GM12801 (cell line): ENCODE measurements around the gene GABRB2.

Experiments
- TF ChIP-seq, protein P1 (sequence below): IDR thresholded peaks from one replicate; pipeline ENCODE4 v1.5.1; 2011; ENCODE audit warnings: control low read depth; ENCODE audit not compliant: insufficient read length; ENCODE audit errors: extremely low read depth

The GABRB2 gene

DNA sequence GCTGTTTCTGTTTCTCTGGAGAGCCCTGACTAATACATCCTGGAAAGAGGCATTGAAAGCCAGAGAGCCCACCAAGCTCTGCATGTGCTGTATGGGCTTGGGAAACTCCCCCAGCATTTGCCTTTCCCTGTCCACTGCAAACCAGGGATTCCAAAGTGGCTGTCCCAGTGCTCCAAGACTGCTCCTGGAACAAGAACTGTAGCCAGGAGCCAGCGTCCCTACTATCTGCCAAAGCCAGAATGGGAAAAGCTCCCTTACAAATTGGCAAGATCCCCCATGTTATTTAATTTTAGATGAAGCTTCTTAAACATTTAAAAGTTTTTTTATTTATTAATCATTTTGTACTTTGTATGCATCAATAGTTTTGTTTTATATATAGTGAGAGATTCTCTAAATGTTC lies 263.2 kb downstream of the GABRB2 start:
- TF ChIP-seq, protein P1, sequence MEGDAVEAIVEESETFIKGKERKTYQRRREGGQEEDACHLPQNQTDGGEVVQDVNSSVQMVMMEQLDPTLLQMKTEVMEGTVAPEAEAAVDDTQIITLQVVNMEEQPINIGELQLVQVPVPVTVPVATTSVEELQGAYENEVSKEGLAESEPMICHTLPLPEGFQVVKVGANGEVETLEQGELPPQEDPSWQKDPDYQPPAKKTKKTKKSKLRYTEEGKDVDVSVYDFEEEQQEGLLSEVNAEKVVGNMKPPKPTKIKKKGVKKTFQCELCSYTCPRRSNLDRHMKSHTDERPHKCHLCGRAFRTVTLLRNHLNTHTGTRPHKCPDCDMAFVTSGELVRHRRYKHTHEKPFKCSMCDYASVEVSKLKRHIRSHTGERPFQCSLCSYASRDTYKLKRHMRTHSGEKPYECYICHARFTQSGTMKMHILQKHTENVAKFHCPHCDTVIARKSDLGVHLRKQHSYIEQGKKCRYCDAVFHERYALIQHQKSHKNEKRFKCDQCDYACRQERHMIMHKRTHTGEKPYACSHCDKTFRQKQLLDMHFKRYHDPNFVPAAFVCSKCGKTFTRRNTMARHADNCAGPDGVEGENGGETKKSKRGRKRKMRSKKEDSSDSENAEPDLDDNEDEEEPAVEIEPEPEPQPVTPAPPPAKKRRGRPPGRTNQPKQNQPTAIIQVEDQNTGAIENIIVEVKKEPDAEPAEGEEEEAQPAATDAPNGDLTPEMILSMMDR = no peak

DNA sequence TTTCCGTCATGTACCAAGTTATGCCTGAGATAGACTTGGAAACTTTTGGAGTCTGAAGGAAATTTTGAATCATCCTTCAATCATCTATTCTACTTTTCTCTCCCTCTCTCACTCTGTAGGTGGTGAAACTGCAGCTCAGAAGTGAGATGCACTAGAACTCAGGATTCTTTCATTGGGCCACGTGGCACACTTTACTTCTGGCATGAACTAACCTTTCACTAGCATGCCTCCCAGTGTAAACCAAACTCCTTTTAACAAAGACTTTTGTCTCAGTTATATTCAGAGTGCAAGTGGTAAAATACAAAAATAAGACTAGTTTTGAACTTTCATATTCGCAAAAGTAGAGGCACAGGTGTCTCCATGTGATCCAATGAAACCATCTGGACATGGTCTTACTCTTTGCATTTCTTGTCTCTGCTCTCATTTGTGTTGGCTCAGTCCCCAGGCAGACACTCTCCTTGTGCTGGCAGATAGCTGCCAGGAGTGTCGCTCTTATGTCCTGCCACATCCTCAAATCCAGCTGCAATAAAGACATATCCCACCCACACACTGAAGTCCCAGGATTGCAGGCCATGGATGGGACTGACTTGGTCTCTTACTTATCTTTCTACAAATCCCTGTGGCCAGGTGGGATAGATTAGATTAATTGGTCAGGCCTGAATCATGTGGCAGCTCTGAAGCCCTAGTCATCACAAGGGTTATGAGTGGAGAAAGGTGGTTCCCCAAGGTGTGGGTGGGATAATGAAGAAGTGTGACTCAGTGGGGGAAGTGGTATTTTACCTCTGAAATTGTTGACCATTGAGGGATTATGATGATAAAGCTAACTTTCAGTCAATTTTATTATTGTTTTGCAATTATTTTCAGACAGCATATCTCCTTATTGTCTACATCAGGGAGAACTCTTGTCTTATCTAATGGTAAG lies 267.5 kb downstream of the GABRB2 start:
- TF ChIP-seq, protein P1 = no peak

DNA sequence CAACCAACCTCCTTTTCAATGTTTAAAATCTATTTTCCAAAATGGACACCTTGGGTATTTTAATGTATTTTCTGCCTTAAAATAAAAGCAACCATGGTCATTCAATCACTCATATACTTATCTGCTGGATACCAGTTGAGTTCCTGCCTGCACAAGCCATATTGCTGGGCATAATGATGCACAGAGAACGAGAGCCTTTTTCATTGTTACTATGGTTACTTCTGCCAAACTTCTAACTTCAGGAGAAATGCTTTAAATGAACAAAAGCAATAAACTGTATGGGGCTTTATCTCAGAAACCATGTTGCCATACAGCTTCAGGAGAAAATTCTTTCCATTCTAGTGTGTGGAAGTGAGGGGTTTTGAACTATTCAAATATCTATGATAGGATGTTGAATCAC lies 269.5 kb downstream of the GABRB2 start:
- TF ChIP-seq, protein P1 = no peak

DNA sequence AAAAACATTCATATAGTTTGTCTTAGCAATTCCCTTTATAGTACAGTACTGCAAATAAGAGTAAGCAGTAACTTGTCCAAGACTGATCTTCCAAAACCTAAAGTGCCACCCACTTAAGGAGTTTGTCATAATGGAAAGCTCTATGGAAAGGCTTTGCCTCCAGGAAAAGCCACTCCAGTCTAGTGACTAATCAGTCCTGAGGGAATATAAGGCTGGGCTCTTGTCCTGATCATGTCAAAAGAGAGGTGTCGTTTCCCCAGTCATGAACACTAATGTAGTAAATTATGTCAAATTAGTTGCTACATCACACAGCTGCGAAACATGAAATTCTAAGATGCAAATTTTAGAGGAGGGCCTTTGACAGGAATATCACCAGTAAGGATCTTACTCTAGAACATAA lies 271.6 kb downstream of the GABRB2 start:
- TF ChIP-seq, protein P1 = no peak

DNA sequence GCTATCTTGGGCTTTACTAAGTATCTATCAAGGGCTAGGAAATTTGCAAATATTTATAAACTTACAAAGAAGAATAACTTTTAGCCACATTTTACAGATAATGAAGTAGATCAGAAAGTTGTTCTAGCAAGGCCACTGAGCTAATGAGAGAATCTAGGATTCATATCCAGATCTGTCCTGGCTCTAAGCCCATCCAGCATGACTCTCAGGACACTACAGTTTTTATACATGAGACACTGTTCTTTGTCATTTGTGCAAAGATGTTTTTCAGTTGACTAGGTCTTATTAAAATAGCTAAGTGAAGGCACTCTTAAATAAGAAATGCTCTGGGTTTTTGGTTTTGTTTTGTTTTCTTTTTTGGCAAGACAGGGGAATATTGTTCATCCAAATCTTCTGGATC lies 273.1 kb downstream of the GABRB2 start:
- TF ChIP-seq, protein P1 = no peak

DNA sequence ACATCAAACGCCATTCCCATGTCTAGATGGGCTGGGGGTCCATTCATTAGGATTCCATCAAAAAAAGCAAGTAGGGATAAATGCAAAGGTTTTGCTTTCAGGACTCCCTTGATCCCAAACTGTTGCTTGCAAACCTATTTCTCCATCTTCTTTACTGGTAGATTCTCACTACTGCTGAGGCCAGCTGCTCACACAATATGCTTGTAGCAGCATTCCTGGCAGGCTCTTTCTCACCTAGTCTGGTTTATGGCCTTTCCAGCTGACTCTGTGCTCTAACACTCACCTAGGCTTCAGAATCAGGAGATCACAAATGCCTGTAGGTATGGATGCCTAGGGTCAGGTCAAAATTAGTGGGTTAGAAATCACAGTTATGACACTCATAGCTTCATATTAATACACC lies 274.7 kb downstream of the GABRB2 start:
- TF ChIP-seq, protein P1 = no peak

DNA sequence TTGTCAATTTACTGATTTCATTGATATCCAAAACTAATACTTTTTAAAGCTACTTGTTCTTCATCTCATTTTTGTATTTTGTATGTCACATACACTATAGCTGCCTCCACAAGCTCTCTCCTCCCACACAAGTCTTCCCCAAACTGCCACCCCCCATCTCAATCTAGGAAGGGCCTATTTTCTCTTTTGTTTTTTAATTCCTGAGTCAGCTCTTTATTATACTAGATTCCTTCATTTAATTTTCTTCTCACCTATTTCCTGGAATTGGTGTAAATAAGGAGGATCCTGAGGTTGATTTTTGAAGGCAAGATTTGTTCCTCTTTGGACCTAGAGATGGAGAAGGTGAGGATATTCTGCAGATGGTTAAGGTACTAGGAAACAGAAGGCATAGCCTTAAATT lies 277.4 kb downstream of the GABRB2 start:
- TF ChIP-seq, protein P1 = no peak
